NCI-H1694 treated with DMSO at 0.1 percent for 48 hours (cell line): ENCODE data around the gene RAB18.
"Not testable (repeated sequence)": the region's sequence is repeated elsewhere in the genome, so short reads cannot be mapped to it uniquely, and the experiment has no call there.

Source experiments
- DNase-seq: peaks from one replicate; lab custom pipeline; 2025; lab: John Stamatoyannopoulos, UW

Gene RAB18

GRCh38 chr10:27504808-27505460, 830 bp downstream of the RAB18 start:
- DNase-seq: no peak

GRCh38 chr10:27505537-27505936, 1.4 kb downstream of the RAB18 start:
- not testable (repeated sequence) for DNase-seq

- DNase-seq: no peak
These were observed 2.2 kb downstream of the RAB18 start for GRCh38 chr10:27506280-27506679.

- no peak for DNase-seq
These were observed 8.4 kb downstream of the RAB18 start for GRCh38 chr10:27512548-27512947.

GRCh38 chr10:27513451-27514191, 9.5 kb downstream of the RAB18 start:
- no peak for DNase-seq

GRCh38 chr10:27514243-27514642, 10.1 kb downstream of the RAB18 start:
- no peak for DNase-seq

- no peak for DNase-seq
These were observed 14.2 kb downstream of the RAB18 start for GRCh38 chr10:27518261-27518660.

- no peak for DNase-seq
These were observed 21.7 kb downstream of the RAB18 start for GRCh38 chr10:27525819-27526218.

GRCh38 chr10:27526242-27526641, 22.1 kb downstream of the RAB18 start:
- DNase-seq: no peak

- DNase-seq: no peak
These were observed 23.7 kb downstream of the RAB18 start for GRCh38 chr10:27527666-27528295.

GRCh38 chr10:27529010-27529783, 25.1 kb downstream of the RAB18 start:
- no peak for DNase-seq

GRCh38 chr10:27530477-27530876, 26.4 kb downstream of the RAB18 start:
- no peak for DNase-seq

GRCh38 chr10:27531336-27531847, 27.3 kb downstream of the RAB18 start:
- no peak for DNase-seq

- DNase-seq: no peak
These were observed 30.1 kb downstream of the RAB18 start for GRCh38 chr10:27534161-27534700.

- DNase-seq: no peak
These were observed 31.2 kb downstream of the RAB18 start for GRCh38 chr10:27535317-27535716.

GRCh38 chr10:27536437-27536836, 32.3 kb downstream of the RAB18 start:
- no peak for DNase-seq

- DNase-seq: no peak
These were observed 33.1 kb downstream of the RAB18 start for GRCh38 chr10:27537166-27537565.

- no peak for DNase-seq
These were observed 33.7 kb downstream of the RAB18 start for GRCh38 chr10:27537787-27538186.

- no peak for DNase-seq
These were observed 36.6 kb downstream of the RAB18 start for GRCh38 chr10:27540672-27541071.

- no peak for DNase-seq
These were observed 38.0 kb downstream of the RAB18 start for GRCh38 chr10:27541796-27542729.

GRCh38 chr10:27542812-27543211, 38.7 kb downstream of the RAB18 start:
- DNase-seq: no peak
